ENCODE results near the gene PWP1. TPM values are rescaled to one million over a fixed set of nuclear protein-coding genes. Genes with fewer than 3 reads are reported as not detected.

PWP1 gene
- total RNA-seq, 3 donors from 2014 or later (not counting 1 experiment from before 2014, with no cell fraction given), result 22.2 to 26.5 (median 26.3) TPM

DNA sequence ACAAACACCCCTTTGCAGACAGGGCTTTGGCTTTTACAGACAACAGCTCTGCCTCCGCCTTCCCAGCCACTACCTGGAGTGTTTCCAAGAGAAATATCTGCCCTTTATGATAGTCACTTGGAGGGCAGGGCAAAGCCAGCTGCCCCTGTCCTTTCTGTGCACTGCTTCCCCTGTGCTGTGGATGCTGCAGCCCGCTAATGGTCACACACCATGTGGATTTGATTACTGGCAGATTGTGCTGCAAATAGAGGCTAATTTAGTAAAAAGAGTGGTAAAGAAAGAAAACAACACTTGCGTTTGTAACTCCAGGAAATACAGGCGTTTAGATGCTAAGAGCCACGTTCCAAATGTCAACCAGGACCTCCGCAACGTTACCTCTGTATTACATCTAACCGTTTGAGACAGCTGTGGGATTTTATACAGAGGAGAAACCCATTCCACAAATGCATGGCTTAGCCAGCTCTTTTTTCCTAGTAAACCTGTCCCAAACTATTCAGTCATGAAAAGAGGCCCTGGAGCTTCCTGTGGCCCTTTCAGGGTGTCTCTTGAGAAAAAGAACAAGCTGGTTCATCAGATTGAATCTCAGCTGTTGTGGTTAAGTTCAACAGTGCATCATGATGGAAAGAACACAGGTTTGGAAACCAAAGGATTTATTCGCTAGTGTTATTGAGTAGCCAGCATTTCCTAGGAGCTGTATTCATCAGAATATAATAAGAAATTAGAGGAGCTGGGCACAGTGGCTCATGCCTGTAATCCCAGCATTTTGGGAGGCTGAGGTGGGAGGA lies 30.1 kb upstream of the PWP1 start:
- Mint-ChIP-seq H3K4me1 (no peaks in the 10 kb centered on the region), H3K36me3 (no peaks in the 10 kb centered on the region), H3K27ac (no peak overlapping the region), H3K4me3 (no peak overlapping the region), H3K9me3 (no peaks in the 10 kb centered on the region), H3K27me3 (ENCODE audit: low read depth in 2 of 2) (no peaks in the 10 kb centered on the region)
- ATAC-seq (no peak), DNase-seq (no peak)
- H3K27me3 ChIP-seq (ENCODE audit: control insufficient read depth, insufficient read depth, low read length), result no peaks in the 10 kb centered on the region
- H3K27ac ChIP-seq (ENCODE audit: low read length), result no peak overlapping the region
- intact Hi-C loops (cut with micrococcal nuclease), result no loop called here
- H3K4me1 ChIP-seq (ENCODE audit: control insufficient read depth, insufficient read depth, low read length), result no peaks in the 10 kb centered on the region
- no peak overlapping the region for H3K4me3 ChIP-seq (ENCODE audit: low read length)
- no peaks in the 10 kb centered on the region for H3K36me3 ChIP-seq (ENCODE audit: control insufficient read depth, insufficient read depth, low read length)
- no peaks in the 10 kb centered on the region for H3K9me3 ChIP-seq (ENCODE audit: control insufficient read depth, insufficient read depth, low read length)
- TF ChIP-seq CTCF (IDR thresholded peaks at IDR 0.05), result no peak
- 97% methylated on average over 9 of the region's 9 CpGs for WGBS (ENCODE audit: insufficient coverage)

GRCh38 chr12:107656302-107656701 lies 29.3 kb upstream of the PWP1 start:
- H3K27ac Mint-ChIP-seq, result no peak overlapping the region

GRCh38 chr12:107657133-107657532 lies 28.5 kb upstream of the PWP1 start:
- DNase-seq, result no peak
- Mint-ChIP-seq H3K9me3 (no peaks in the 10 kb centered on the region), H3K36me3 (no peaks in the 10 kb centered on the region), H3K27me3 (ENCODE audit: low read depth in 2 of 2) (no peaks in the 10 kb centered on the region), H3K4me3 (no peak overlapping the region), H3K27ac (no peak overlapping the region), H3K4me1 (peaks cover 0 to under 1% of the 10 kb centered on the region in 2 donors)
- no peak for TF ChIP-seq CTCF (IDR thresholded peaks at IDR 0.05)
- no peak for ATAC-seq
- no peaks in the 10 kb centered on the region for H3K27me3 ChIP-seq (ENCODE audit: control insufficient read depth, insufficient read depth, low read length)
- no peaks in the 10 kb centered on the region for H3K36me3 ChIP-seq (ENCODE audit: control insufficient read depth, insufficient read depth, low read length)
- H3K4me3 ChIP-seq (ENCODE audit: low read length), result no peak overlapping the region
- no peaks in the 10 kb centered on the region for H3K4me1 ChIP-seq (ENCODE audit: control insufficient read depth, insufficient read depth, low read length)
- no peaks in the 10 kb centered on the region for H3K9me3 ChIP-seq (ENCODE audit: control insufficient read depth, insufficient read depth, low read length)
- H3K27ac ChIP-seq (ENCODE audit: low read length), result no peak overlapping the region
- intact Hi-C loops (cut with micrococcal nuclease), result no loop called here
- 100% methylated on average over 4 of the region's 4 CpGs for WGBS (ENCODE audit: insufficient coverage)

More at GRCh38 chr12:107656302-107656701, 29.3 kb upstream of the PWP1 start:
- TF ChIP-seq CTCF (IDR thresholded peaks at IDR 0.05), result no peak
- ATAC-seq (no peak), DNase-seq (no peak)
- intact Hi-C loops (cut with micrococcal nuclease), result no loop called here
- Histone ChIP-seq H3K4me3 (ENCODE audit: low read length) (no peak overlapping the region), H3K9me3 (ENCODE audit: control insufficient read depth, insufficient read depth, low read length) (no peaks in the 10 kb centered on the region), H3K27me3 (ENCODE audit: control insufficient read depth, insufficient read depth, low read length) (no peaks in the 10 kb centered on the region), H3K4me1 (ENCODE audit: control insufficient read depth, insufficient read depth, low read length) (no peaks in the 10 kb centered on the region), H3K27ac (ENCODE audit: low read length) (no peak overlapping the region), H3K36me3 (ENCODE audit: control insufficient read depth, insufficient read depth, low read length) (no peaks in the 10 kb centered on the region)
- no peaks in the 10 kb centered on the region for H3K9me3 Mint-ChIP-seq
- H3K4me3 Mint-ChIP-seq, result no peak overlapping the region
- no peaks in the 10 kb centered on the region for H3K36me3 Mint-ChIP-seq
- H3K27me3 Mint-ChIP-seq (ENCODE audit: low read depth in 2 of 2), result no peaks in the 10 kb centered on the region
- H3K4me1 Mint-ChIP-seq, result no peaks in the 10 kb centered on the region

- H3K36me3 ChIP-seq (ENCODE audit: control insufficient read depth, insufficient read depth, low read length), result no peaks in the 10 kb centered on the region
- WGBS (ENCODE audit: insufficient coverage), result 91% methylated on average over 9 of the region's 9 CpGs
- TF ChIP-seq CTCF (IDR thresholded peaks at IDR 0.05), result no peak
- DNase-seq (no peak), ATAC-seq (no peak)
- no peaks in the 10 kb centered on the region for H3K4me1 ChIP-seq (ENCODE audit: control insufficient read depth, insufficient read depth, low read length)
- Mint-ChIP-seq H3K27ac (no peak overlapping the region), H3K36me3 (no peaks in the 10 kb centered on the region), H3K27me3 (ENCODE audit: low read depth in 2 of 2) (no peaks in the 10 kb centered on the region), H3K9me3 (no peaks in the 10 kb centered on the region), H3K4me3 (no peak overlapping the region), H3K4me1 (peaks cover 0 to 6% of the 10 kb centered on the region in 2 donors)
- no peaks in the 10 kb centered on the region for H3K9me3 ChIP-seq (ENCODE audit: control insufficient read depth, insufficient read depth, low read length)
- H3K4me3 ChIP-seq (ENCODE audit: low read length), result no peak overlapping the region
- intact Hi-C loops (cut with micrococcal nuclease), result no loop called here
- no peaks in the 10 kb centered on the region for H3K27me3 ChIP-seq (ENCODE audit: control insufficient read depth, insufficient read depth, low read length)
- H3K27ac ChIP-seq (ENCODE audit: low read length), result no peak overlapping the region
Observed at GRCh38 chr12:107657621-107658020, 28.0 kb upstream of the PWP1 start.

Data from natural killer cell (primary cell).